Right lobe of liver (tissue), 6 donors: Measurements from ENCODE around the gene PAX4. TPM values are rescaled to one million over a fixed set of nuclear protein-coding genes. Genes with fewer than 3 reads are reported as not detected.

Source experiments
- ATAC-seq, 4 donors: fragments of 200-7000 bp; cut with Tn5 transposase; one replicate each; pipeline ENCODE4 v1.9.1; 2020; ENCODE audit warnings: mild to moderate bottlenecking in 4 of 4, moderate library complexity in 4 of 4
- DNase-seq, 3 donors: peaks; one replicate each; pipeline ENCODE4 v3.0.0-alpha.2; 2020
- H3K27ac ChIP-seq, 3 donors: fragments of 200-600 bp; one replicate each; pipeline ENCODE4 v1.8.0; 2022
- H3K27me3 ChIP-seq, 2 donors: fragments of 200-600 bp; one replicate each; pipeline ENCODE4 v1.8.0; 2022
- H3K36me3 ChIP-seq, 4 donors: fragments of 200-600 bp; sonication (generic) in 1 of 4; one replicate each; pipeline versions ENCODE4 v1.5.1 to v1.8.0; 2017 to 2022; ENCODE audit warnings: control low read depth in 1 of 4
- H3K4me1 ChIP-seq, 4 donors: fragments of 200-600 bp; sonication (generic) in 1 of 4; one replicate each; pipeline versions ENCODE4 v1.5.1 to v1.8.0; 2017 to 2022; ENCODE audit warnings: control low read depth in 1 of 4
- H3K4me3 ChIP-seq, 3 donors: fragments of 200-600 bp; one replicate each; pipeline ENCODE4 v1.8.0; 2022
- H3K9me3 ChIP-seq, 4 donors: fragments of 200-600 bp; sonication (generic) in 1 of 4; one replicate each; pipeline versions ENCODE4 v1.5.1 to v1.8.0; 2017 to 2022; ENCODE audit warnings: control low read depth in 1 of 4
- CTCF ChIP-seq, 4 donors: fragments of 200-600 bp in 3 of 4; fragments of 450-650 bp in 1 of 4; IDR thresholded peaks; one replicate each; pipeline versions ENCODE4 v1.5.1 to v1.8.0; 2016 to 2022; ENCODE audit warnings: antibody characterized with exemption in 4 of 4, mild to moderate bottlenecking in 2 of 4
- POLR2A ChIP-seq: fragments of 450-650 bp; IDR thresholded peaks from one replicate; pipeline ENCODE4 v1.6.1; 2017; ENCODE audit warnings: antibody characterized with exemption, mild to moderate bottlenecking
- whole genome bisulfite sequencing: methylation state at CpG from one replicate; pipeline ENCODE4 v1.1.6; 2018; ENCODE audit warnings: low coverage, low lambda C conversion rate; ENCODE audit not compliant: insufficient coverage; ENCODE audit errors: missing lambda C conversion rate; 5-methylcytosine and 5-hydroxymethylcytosine counted together
- intact Hi-C, 2 donors: fragments of 100-400 bp; cut with DNase I; formaldehyde crosslinking; loops; one replicate each; pipeline versions ENCODE4 v1.11.2 to v1.14.1; 2022
- total RNA-seq, 6 experiments: library from RNA; depleted of rRNA in 2 of 6; stranded (reverse); fragments of >200 nt in 2 of 6; fragmentation: NEBNext Ultra II Directional in 3 of 6; extraction: Animal tissue kit (Norgen Biotek cat#: 25700) in 3 of 6; gene quantifications; one replicate each; pipeline versions ENCODE4 v1.1.0 to v1.2.4, GENCODE V29; 2016 to 2023
- donor health status: DM: no; HTN: yes; CAD: no.
- donor health status: DM: no; HTN: no; CAD: no.
- donor health status: DM: no; HTN: no; CAD: no.
- donor health status: DM: no; HTN: yes; CAD: no.
- donor health status: DM: no; HTN: yes; CAD: no.

The PAX4 gene
- total RNA-seq, 6 experiments from 2014 or later: not detected

- WGBS: 76% methylated on average over 3 of the region's 3 CpGs
- ATAC-seq: peak in 1 of 4 donors; percentile 14
- intact Hi-C loops: no loop called here
- H3K4me3 ChIP-seq: no peak overlapping the region
- H3K36me3 ChIP-seq: peaks cover 0 to 7% (median 0%) of the 10 kb centered on the region in 4 donors
- TF ChIP-seq CTCF (IDR thresholded peaks at IDR 0.05): no peak
- TF ChIP-seq POLR2A: no peak
- no peaks in the 10 kb centered on the region for H3K9me3 ChIP-seq
- no peaks in the 10 kb centered on the region for H3K27me3 ChIP-seq
- no peak for DNase-seq
- H3K27ac ChIP-seq: no peak overlapping the region
- H3K4me1 ChIP-seq: peaks cover 0 to 21% (median 10%) of the 10 kb centered on the region in 4 donors
These were observed 41.2 kb upstream of the PAX4 start for GRCh38 chr7:127658970-127659630.

GRCh38 chr7:127657500-127657899 lies 39.6 kb upstream of the PAX4 start:
- Histone ChIP-seq H3K27me3 (no peaks in the 10 kb centered on the region), H3K9me3 (no peaks in the 10 kb centered on the region), H3K27ac (no peak overlapping the region), H3K36me3 (peaks cover 0 to 7% (median 0%) of the 10 kb centered on the region in 4 donors), H3K4me3 (no peak overlapping the region), H3K4me1 (peaks cover 0 to 31% (median 15%) of the 10 kb centered on the region in 4 donors)
- intact Hi-C loops: no loop called here
- DNase-seq (no peak), ATAC-seq (no peak)
- 71% methylated on average over 3 of the region's 3 CpGs for WGBS
- no peak for TF ChIP-seq POLR2A
- TF ChIP-seq CTCF (IDR thresholded peaks at IDR 0.05): no peak

- no peaks in the 10 kb centered on the region for H3K9me3 ChIP-seq
- peaks cover 0 to 7% (median 0%) of the 10 kb centered on the region in 4 donors for H3K36me3 ChIP-seq
- H3K27me3 ChIP-seq: no peaks in the 10 kb centered on the region
- H3K4me1 ChIP-seq: peaks cover 0 to 31% (median 15%) of the 10 kb centered on the region in 4 donors
- intact Hi-C loops: no loop called here
- H3K4me3 ChIP-seq: no peak overlapping the region
- H3K27ac ChIP-seq: no peak overlapping the region
- TF ChIP-seq POLR2A (no peak), CTCF (IDR thresholded peaks at IDR 0.05) (no peak)
- WGBS: 56% methylated on average over 2 of the region's 2 CpGs
- DNase-seq (no peak), ATAC-seq (no peak)
These were observed 37.8 kb upstream of the PAX4 start for GRCh38 chr7:127655720-127656119.

GRCh38 chr7:127654404-127655394 lies 36.8 kb upstream of the PAX4 start:
- WGBS: 33% methylated on average over 5 of the region's 5 CpGs
- H3K4me1 ChIP-seq: peaks cover 0 to 31% (median 15%) of the 10 kb centered on the region in 4 donors

More at GRCh38 chr7:127654404-127655394, 36.8 kb upstream of the PAX4 start:
- DNase-seq (no peak), ATAC-seq (no peak)
- H3K27ac ChIP-seq: no peak overlapping the region
- no peaks in the 10 kb centered on the region for H3K9me3 ChIP-seq
- peak overlapping the region in 1 of 3 donors; percentile 4 for H3K4me3 ChIP-seq
- TF ChIP-seq POLR2A (no peak), CTCF (IDR thresholded peaks at IDR 0.05) (no peak)
- no peaks in the 10 kb centered on the region for H3K27me3 ChIP-seq
- H3K36me3 ChIP-seq: peaks cover 0 to 4% (median 0%) of the 10 kb centered on the region in 4 donors
- intact Hi-C loops: no loop called here
